MCF 10A (cell line): Measurements from ENCODE around the gene ELL2. TPM values are rescaled to one million over a fixed set of nuclear protein-coding genes. Genes with fewer than 3 reads are reported as not detected.

Source experiments
- BruUV-seq: library from RNA; stranded (reverse); fragments of 400-500 nt; replicated peaks from 2 replicates; lab custom pipeline; 2021; lab: Mats Ljungman, UMichigan
- CTCF ChIA-PET: fragments of 300-600 bp; sonication (Branson Sonifier 250); formaldehyde crosslinking; extraction: SDS; loops from one replicate; lab custom pipeline; 2021; ENCODE audit warnings: antibody characterized with exemption, inconsistent platforms; lab: Yijun Ruan, JAX
- POLR2A ChIA-PET: fragments of 300-600, 350-650 bp; sonication (Branson Sonifier 250); formaldehyde crosslinking; extraction: SDS; loops from one replicate; lab custom pipeline; 2020; ENCODE audit warnings: antibody characterized with exemption, inconsistent platforms; lab: Yijun Ruan, JAX
- DNase-seq: peaks from one replicate; pipeline ENCODE4 v3.0.0-alpha.2; 2018; ENCODE audit not compliant: unreplicated experiment
- H3K27ac Mint-ChIP-seq: one replicate; pipeline ENCODE4 v1.8.0; 2022; ENCODE audit warnings: mild to moderate bottlenecking, low read depth, mixed read lengths; ENCODE audit not compliant: unreplicated experiment
- H3K27me3 Mint-ChIP-seq: one replicate; pipeline ENCODE4 v1.8.0; 2022; ENCODE audit warnings: mixed read lengths; ENCODE audit not compliant: insufficient read depth, unreplicated experiment
- H3K36me3 Mint-ChIP-seq: one replicate; pipeline ENCODE4 v1.8.0; 2022; ENCODE audit warnings: mild to moderate bottlenecking, moderate library complexity, mixed read lengths; ENCODE audit not compliant: insufficient read depth, unreplicated experiment
- H3K4me1 Mint-ChIP-seq: one replicate; pipeline ENCODE4 v1.8.0; 2022; ENCODE audit warnings: mixed read lengths; ENCODE audit not compliant: insufficient read depth, unreplicated experiment
- H3K4me3 Mint-ChIP-seq: one replicate; pipeline ENCODE4 v1.8.0; 2022; ENCODE audit warnings: mild to moderate bottlenecking, moderate library complexity, mixed read lengths; ENCODE audit not compliant: unreplicated experiment
- H3K9me3 Mint-ChIP-seq: one replicate; pipeline ENCODE4 v1.8.0; 2022; ENCODE audit warnings: mixed read lengths; ENCODE audit not compliant: unreplicated experiment
- CTCF ChIP-seq: fragments of 200-600 bp; IDR thresholded peaks from one replicate; pipeline ENCODE4 v1.8.0; 2022; ENCODE audit warnings: antibody characterized with exemption, mild to moderate bottlenecking; ENCODE audit not compliant: unreplicated experiment
- intact Hi-C: fragments of 100-400 bp; cut with micrococcal nuclease; formaldehyde crosslinking; loops from 2 replicates; pipeline ENCODE4 v1.14.1; 2022
- total RNA-seq: library from RNA; stranded (reverse); gene quantifications from 2 replicates; pipeline ENCODE4 v1.2.3, GENCODE V29; 2022

ELL2 gene
- total RNA-seq, 1 experiment from 2014 or later: 147 TPM

- Mint-ChIP-seq H3K27me3 (no peaks in the 10 kb centered on the region), H3K27ac (no peak overlapping the region), H3K4me1 (no peaks in the 10 kb centered on the region), H3K36me3 (no peaks in the 10 kb centered on the region), H3K9me3 (no peaks in the 10 kb centered on the region), H3K4me3 (no peak overlapping the region)
- DNase-seq: peak; percentile 75
- intact Hi-C loops: loop anchor here (5.0 kb wide), 1 partner anchor 42 kb away; no protein-coding TSS in a partner anchor
- POLR2A ChIA-PET: interaction anchor here (0.6 to 1.6 kb wide), 3 partner anchors 14 to 190 kb away, joined by 3 read pairs; no protein-coding TSS in a partner anchor
- CTCF ChIA-PET: interaction anchor here (0.8 to 1.2 kb wide), 4 partner anchors 110 to 632 kb away, joined by 3 to 5 read pairs (median 3); no protein-coding TSS in a partner anchor
- BruUV-seq: no TSS peak
- no peak for TF ChIP-seq CTCF
Observed at GRCh38 chr5:95969651-95970358, 8.2 kb upstream of the ELL2 start.

- BruUV-seq: no TSS peak
- no peaks in the 10 kb centered on the region for H3K9me3 Mint-ChIP-seq
- H3K27ac Mint-ChIP-seq: no peak overlapping the region
- DNase-seq: no peak
- H3K4me1 Mint-ChIP-seq: no peaks in the 10 kb centered on the region
- H3K36me3 Mint-ChIP-seq: no peaks in the 10 kb centered on the region
- H3K27me3 Mint-ChIP-seq: no peaks in the 10 kb centered on the region
- ChIA-PET CTCF (interaction anchor here (0.6 to 1.7 kb wide), 6 partner anchors 94 to 633 kb away, joined by 3 to 8 read pairs (median 3); no protein-coding TSS in a partner anchor), POLR2A (interaction anchor here (0.6 to 1.6 kb wide), 4 partner anchors 21 to 191 kb away, joined by 3 read pairs; no protein-coding TSS in a partner anchor)
- no peak for TF ChIP-seq CTCF
- H3K4me3 Mint-ChIP-seq: no peak overlapping the region
- intact Hi-C loops: no loop called here
Observed at GRCh38 chr5:95969055-95969454, 7.4 kb upstream of the ELL2 start.

GRCh38 chr5:95967236-95967635 is 5.6 kb upstream of the ELL2 start:
- ChIA-PET CTCF (no interaction called here), POLR2A (interaction anchor here (0.6 to 1.3 kb wide), 2 partner anchors 45 to 108 kb away, joined by 3 read pairs; no protein-coding TSS in a partner anchor)
- no peak for DNase-seq
- peaks cover under 1% of the 10 kb centered on the region for H3K36me3 Mint-ChIP-seq
- H3K27ac Mint-ChIP-seq: no peak overlapping the region
- H3K9me3 Mint-ChIP-seq: no peaks in the 10 kb centered on the region
- intact Hi-C loops: no loop called here
- no TSS peak for BruUV-seq
- H3K4me1 Mint-ChIP-seq: peaks cover 5% of the 10 kb centered on the region
- no peaks in the 10 kb centered on the region for H3K27me3 Mint-ChIP-seq
- no peak for TF ChIP-seq CTCF
- no peak overlapping the region for H3K4me3 Mint-ChIP-seq

- no peak for TF ChIP-seq CTCF
Observed at GRCh38 chr5:95966005-95966404, 4.4 kb upstream of the ELL2 start.

More at GRCh38 chr5:95966005-95966404, 4.4 kb upstream of the ELL2 start:
- H3K27ac Mint-ChIP-seq: no peak overlapping the region
- H3K4me3 Mint-ChIP-seq: no peak overlapping the region
- BruUV-seq: no TSS peak
- peaks cover 6% of the 10 kb centered on the region for H3K36me3 Mint-ChIP-seq
- intact Hi-C loops: no loop called here
- H3K27me3 Mint-ChIP-seq: no peaks in the 10 kb centered on the region
- no peaks in the 10 kb centered on the region for H3K9me3 Mint-ChIP-seq
- ChIA-PET POLR2A (no interaction called here), CTCF (no interaction called here)
- no peak for DNase-seq
- H3K4me1 Mint-ChIP-seq: peaks cover 10% of the 10 kb centered on the region
